ENCODE data around the gene SPAG8.

The SPAG8 gene, protein sequence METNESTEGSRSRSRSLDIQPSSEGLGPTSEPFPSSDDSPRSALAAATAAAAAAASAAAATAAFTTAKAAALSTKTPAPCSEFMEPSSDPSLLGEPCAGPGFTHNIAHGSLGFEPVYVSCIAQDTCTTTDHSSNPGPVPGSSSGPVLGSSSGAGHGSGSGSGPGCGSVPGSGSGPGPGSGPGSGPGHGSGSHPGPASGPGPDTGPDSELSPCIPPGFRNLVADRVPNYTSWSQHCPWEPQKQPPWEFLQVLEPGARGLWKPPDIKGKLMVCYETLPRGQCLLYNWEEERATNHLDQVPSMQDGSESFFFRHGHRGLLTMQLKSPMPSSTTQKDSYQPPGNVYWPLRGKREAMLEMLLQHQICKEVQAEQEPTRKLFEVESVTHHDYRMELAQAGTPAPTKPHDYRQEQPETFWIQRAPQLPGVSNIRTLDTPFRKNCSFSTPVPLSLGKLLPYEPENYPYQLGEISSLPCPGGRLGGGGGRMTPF

DNA sequence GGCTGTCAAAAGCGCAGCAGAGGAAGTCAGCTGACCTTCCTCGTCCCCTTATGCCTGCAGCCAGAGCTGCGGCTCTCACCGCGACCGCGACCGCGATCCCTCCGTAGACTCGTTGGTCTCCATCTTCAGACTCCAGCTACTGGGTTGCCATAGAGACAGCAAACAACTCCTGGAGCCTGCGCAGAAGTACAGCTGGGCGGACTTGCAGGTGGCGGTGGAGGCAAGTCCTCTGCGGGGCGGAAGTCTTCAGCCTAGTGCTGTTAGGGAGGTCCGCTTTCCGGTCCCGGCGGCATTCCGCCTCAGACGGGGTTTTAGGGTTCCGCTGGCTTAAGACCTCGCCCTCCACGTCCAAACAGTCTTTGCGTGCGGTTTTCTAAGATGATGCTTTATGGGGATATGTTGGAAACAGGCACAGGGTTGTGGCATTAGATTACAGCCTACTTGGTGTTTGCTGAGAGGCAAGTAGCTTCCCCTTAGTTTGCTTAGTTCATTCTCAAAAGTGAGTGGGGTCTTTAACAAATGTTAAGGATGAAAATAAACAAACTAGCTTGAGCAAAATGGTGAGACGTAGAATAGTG is at the start of gene SPAG8:
Gene SPAG8 (minus strand): TSS at position 238 of the 578 bp plus-strand sequence. CDS start 115 bp downstream, at position 123.
- Histone ChIP-seq H3K36me3 (ENCODE audit: control insufficient read depth, insufficient read depth, low read length) (no peaks in the 10 kb centered on the region), H3K4me1 (ENCODE audit: control insufficient read depth, insufficient read depth, low read length) (peaks cover 26% of the 10 kb centered on the region), H3K27me3 (ENCODE audit: control insufficient read depth, insufficient read depth, low read length) (no peaks in the 10 kb centered on the region), H3K4me3 (ENCODE audit: low read length) (peak within 1 kb of the TSS; percentile 32), H3K9ac (ENCODE audit: low read length) (peak within 1 kb of the TSS; percentile 53), H3K9me3 (ENCODE audit: control insufficient read depth, low read length) (no peaks in the 10 kb centered on the region)

DNA sequence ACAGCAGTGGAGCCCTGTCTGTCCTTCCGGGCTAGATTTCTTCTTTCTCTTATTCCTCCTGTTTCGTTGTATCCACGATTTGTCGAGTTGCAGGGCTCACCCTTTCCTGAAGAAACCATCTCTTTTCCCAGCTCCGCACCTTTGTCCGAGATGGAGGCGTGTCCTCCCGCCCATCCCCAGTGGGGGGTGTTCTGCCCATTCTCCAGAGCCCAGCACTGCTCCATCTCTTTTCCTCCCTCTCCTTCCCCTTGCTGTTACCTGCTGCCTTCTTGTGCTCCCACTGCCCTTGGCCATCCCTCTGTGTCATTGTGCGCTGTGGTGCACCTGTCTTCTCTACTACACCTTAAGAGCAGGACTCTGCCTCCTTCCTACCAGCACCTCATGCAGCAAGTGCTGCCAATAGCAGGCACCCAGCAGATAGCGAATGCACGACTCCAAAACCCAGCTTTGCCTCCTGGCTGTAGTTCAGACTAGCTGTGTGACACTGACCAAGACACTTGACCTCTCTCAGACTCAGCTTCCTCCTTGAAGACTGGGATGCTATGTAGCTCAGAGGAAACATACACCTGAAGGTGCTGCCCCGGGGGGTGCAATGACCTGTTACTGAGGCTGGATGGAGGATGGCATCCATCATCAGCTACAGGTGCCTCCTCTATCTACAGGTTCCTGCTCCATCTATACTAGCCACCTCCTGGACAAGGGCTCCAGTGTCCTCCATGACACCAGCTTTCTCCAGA is 49.3 kb upstream of the SPAG8 start:
- Histone ChIP-seq H3K27me3 (ENCODE audit: control insufficient read depth, insufficient read depth, low read length) (peaks cover 16% of the 10 kb centered on the region), H3K4me1 (ENCODE audit: control insufficient read depth, insufficient read depth, low read length) (no peaks in the 10 kb centered on the region), H3K9me3 (ENCODE audit: control insufficient read depth, low read length) (no peaks in the 10 kb centered on the region)

DNA sequence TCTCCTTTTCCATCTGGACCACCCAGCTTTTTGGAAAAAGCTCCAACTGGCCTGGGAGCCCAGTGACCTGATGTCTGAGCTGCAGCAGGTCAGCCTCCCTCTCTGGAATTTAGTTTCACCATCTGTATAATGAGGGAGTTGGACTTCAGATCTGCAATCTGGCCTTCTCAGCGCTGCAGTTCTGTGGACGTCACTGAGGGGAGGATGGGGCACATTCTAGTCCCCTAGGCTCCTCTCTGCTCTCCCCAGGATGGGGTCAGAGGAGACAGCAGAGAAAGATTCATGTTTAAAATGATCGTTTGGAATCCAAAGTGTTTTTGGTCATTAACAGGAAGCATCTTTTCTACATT is 47.9 kb upstream of the SPAG8 start:
- H3K9me3 ChIP-seq (ENCODE audit: control insufficient read depth, low read length), result no peaks in the 10 kb centered on the region
- H3K27me3 ChIP-seq (ENCODE audit: control insufficient read depth, insufficient read depth, low read length), result peaks cover 16% of the 10 kb centered on the region
- no peaks in the 10 kb centered on the region for H3K36me3 ChIP-seq (ENCODE audit: control insufficient read depth, insufficient read depth, low read length)
- H3K4me3 ChIP-seq (ENCODE audit: low read length), result no peak overlapping the region
- no peaks in the 10 kb centered on the region for H3K4me1 ChIP-seq (ENCODE audit: control insufficient read depth, insufficient read depth, low read length)
- H3K9ac ChIP-seq (ENCODE audit: low read length), result no peak overlapping the region

More for the DNA sequence above, 49.3 kb upstream of the SPAG8 start:
- no peak overlapping the region for H3K4me3 ChIP-seq (ENCODE audit: low read length)
- H3K9ac ChIP-seq (ENCODE audit: low read length), result no peak overlapping the region
- H3K36me3 ChIP-seq (ENCODE audit: control insufficient read depth, insufficient read depth, low read length), result no peaks in the 10 kb centered on the region

DNA sequence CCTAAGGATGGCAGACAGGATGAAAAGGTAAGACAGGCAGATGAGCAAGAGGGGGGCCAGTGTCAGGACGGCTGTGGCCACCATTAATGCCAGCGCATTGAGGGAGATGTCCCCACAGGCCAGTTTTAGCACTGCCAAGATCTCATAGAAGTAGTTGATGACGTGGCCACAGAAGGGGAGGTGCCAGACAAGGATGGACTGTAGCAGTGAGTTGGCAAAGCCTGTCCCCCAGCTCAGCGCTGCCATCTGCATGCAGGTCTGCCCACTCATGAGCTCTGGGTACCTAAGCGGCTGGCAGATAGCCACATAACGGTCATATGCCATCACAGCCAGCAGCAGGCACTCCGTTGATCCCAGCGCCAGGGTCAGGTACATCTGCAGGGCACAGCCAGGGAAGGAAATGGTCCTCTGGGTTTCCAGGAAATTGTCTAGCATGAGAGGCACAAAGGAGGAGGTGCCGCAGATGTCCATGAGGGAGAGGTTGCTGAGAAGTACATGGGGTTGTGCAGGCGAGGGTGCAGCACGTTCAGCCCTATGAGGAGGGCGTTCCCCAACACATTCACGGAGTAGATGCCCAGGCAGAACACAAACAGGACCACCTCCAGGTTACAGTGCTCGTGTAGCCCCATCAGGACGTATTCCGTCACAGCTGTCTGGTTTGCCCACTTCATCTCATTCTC is 47.4 kb upstream of the SPAG8 start:
- H3K9me3 ChIP-seq (ENCODE audit: control insufficient read depth, low read length), result no peaks in the 10 kb centered on the region
- no peaks in the 10 kb centered on the region for H3K36me3 ChIP-seq (ENCODE audit: control insufficient read depth, insufficient read depth, low read length)
- H3K4me3 ChIP-seq (ENCODE audit: low read length), result no peak overlapping the region
- H3K9ac ChIP-seq (ENCODE audit: low read length), result no peak overlapping the region
- peaks cover 16% of the 10 kb centered on the region for H3K27me3 ChIP-seq (ENCODE audit: control insufficient read depth, insufficient read depth, low read length)
- no peaks in the 10 kb centered on the region for H3K4me1 ChIP-seq (ENCODE audit: control insufficient read depth, insufficient read depth, low read length)

DNA sequence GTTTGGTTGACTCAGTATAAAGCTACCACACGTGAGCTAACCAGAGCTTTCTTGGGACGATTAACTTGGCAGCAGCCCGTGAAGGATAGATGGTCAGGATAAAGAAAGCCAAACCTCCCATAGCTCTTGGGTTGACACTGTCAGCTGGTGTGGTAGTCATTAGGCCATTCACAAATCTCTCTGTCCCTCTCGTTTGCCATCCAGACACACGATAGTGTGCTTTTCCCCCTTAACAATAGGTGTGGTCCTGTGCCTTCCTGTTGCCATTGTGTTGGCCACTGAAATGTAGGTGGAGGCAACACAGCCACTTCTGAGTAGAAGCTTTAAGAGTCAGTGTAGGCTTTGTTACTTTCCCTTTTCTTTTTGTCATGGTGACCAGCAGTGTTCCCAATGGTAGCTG is 46.4 kb upstream of the SPAG8 start:
- Histone ChIP-seq H3K9ac (ENCODE audit: low read length) (no peak overlapping the region), H3K4me3 (ENCODE audit: low read length) (no peak overlapping the region), H3K27me3 (ENCODE audit: control insufficient read depth, insufficient read depth, low read length) (peaks cover 16% of the 10 kb centered on the region), H3K36me3 (ENCODE audit: control insufficient read depth, insufficient read depth, low read length) (no peaks in the 10 kb centered on the region), H3K4me1 (ENCODE audit: control insufficient read depth, insufficient read depth, low read length) (no peaks in the 10 kb centered on the region), H3K9me3 (ENCODE audit: control insufficient read depth, low read length) (no peaks in the 10 kb centered on the region)

DNA sequence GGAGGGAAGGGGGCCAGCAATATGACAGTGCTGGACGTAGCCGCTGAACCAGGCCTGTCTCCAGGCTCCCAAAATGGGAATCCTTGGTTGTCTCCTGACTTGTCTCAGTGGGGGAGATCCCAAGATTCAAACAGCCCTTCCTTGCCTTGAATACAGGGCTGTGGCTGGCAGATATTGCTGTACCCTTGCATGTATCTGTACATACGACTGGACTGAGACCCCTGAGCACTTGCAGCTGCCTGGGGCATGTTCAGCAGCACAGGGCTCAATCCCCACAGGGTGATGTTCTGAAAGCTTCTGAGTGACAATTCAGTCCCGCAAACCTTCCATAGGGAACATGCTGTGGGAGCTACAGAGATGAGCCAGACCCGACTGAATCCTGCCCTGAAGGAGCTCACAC is 44.8 kb upstream of the SPAG8 start:
- Histone ChIP-seq H3K4me1 (ENCODE audit: control insufficient read depth, insufficient read depth, low read length) (no peaks in the 10 kb centered on the region), H3K9ac (ENCODE audit: low read length) (no peak overlapping the region), H3K9me3 (ENCODE audit: control insufficient read depth, low read length) (no peaks in the 10 kb centered on the region), H3K4me3 (ENCODE audit: low read length) (no peak overlapping the region), H3K36me3 (ENCODE audit: control insufficient read depth, insufficient read depth, low read length) (no peaks in the 10 kb centered on the region), H3K27me3 (ENCODE audit: control insufficient read depth, insufficient read depth, low read length) (peaks cover 11% of the 10 kb centered on the region)

DNA sequence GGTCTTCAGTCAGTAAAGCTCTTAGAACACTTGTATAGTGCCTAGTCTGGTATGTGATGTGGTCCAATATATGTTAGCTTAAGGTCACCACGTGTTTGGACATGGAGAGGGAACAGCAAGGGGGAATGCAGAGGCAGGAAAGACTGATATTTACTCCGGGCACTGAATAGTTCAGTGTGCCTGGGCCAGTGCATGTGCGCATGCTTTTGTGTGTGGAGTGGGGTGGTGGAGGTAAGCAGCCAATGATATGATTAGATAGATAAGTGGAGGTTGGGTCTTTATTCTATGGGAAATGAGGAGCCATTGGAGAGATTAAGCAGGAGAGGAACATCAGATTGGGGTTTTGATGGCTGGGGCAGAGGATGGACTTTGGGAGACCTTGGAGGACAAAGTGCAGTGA is 44.1 kb upstream of the SPAG8 start:
- Histone ChIP-seq H3K4me1 (ENCODE audit: control insufficient read depth, insufficient read depth, low read length) (no peaks in the 10 kb centered on the region), H3K4me3 (ENCODE audit: low read length) (no peak overlapping the region), H3K36me3 (ENCODE audit: control insufficient read depth, insufficient read depth, low read length) (no peaks in the 10 kb centered on the region), H3K27me3 (ENCODE audit: control insufficient read depth, insufficient read depth, low read length) (peaks cover 8% of the 10 kb centered on the region), H3K9ac (ENCODE audit: low read length) (no peak overlapping the region), H3K9me3 (ENCODE audit: control insufficient read depth, low read length) (no peaks in the 10 kb centered on the region)

DNA sequence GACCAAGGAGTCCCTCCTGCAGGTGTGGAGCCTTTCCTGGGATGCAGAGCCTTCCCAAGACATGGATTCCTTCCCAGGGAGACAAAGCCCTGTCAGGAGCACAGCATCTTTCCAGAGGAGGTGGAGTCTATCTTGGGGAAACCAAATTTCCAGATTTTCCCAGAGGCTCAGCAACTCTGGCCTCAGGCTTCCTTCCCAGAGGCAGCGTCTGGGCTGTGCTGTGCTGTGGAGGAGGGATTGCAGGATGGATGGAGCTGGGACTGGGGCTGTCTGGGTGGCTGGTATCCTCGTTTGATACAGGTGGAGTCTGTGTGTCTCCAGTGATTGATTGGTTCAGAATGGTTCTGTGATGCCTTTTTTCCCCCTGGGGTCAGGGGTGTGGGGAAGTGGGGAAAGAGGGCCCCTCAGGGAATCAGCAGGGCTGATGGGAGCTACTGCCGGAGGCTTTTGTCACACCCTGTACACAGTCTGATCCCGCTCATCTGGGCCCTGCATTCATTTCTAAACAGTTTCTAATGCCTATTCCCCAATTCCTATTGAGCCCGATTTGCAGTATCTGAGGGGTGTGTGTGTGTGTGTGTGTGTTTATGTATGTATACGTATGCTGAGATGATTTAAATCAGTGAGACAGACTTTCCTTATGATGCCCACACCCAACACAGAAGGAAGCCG is 42.2 kb upstream of the SPAG8 start:
- Histone ChIP-seq H3K9ac (ENCODE audit: low read length) (no peak overlapping the region), H3K36me3 (ENCODE audit: control insufficient read depth, insufficient read depth, low read length) (no peaks in the 10 kb centered on the region), H3K4me3 (ENCODE audit: low read length) (no peak overlapping the region), H3K9me3 (ENCODE audit: control insufficient read depth, low read length) (no peaks in the 10 kb centered on the region), H3K4me1 (ENCODE audit: control insufficient read depth, insufficient read depth, low read length) (no peaks in the 10 kb centered on the region), H3K27me3 (ENCODE audit: control insufficient read depth, insufficient read depth, low read length) (no peaks in the 10 kb centered on the region)

DNA sequence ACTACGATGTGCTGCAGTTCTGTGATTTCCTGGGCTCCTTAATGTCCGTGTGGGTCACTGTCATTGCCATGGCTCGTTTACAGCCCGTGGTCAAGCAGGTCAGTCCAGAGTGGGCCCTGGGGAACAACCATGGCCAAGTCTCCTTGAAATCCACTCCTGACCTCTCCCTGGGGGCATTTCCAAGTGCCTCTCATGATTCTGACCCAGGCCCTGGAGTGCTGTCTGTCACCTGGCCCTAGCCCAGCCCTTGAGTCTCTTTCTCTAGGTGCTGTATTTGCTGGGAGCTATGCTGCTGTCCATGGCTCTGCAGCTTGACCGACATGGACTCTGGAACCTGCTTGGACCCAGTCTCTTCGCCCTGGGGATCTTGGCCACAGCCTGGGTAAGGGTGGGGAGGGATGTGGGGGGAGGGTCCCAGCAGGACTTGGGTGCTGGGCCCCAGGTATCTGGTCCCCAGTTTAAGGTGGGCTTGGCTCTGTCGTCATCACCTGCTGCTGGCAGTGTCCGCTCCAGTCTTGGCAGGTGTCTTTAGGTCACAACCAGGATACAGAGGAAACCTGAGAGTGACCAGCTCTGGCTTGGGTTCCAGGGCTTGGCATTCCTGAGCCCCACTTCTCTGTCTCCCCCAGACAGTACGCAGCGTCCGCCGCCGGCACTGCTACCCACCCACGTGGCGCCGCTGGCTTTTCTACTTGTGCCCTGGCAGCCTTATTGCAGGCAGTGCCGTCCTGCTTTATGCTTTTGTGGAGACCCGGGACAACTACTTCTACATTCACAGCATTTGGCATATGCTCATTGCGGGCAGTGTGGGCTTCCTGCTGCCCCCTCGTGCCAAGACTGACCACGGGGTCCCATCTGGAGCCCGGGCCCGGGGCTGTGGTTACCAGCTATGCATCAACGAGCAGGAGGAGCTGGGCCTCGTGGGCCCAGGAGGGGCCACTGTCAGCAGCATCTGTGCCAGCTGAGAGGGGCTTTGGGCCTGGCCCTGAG is 41.1 kb upstream of the SPAG8 start:
- no peak overlapping the region for H3K9ac ChIP-seq (ENCODE audit: low read length)
- no peaks in the 10 kb centered on the region for H3K9me3 ChIP-seq (ENCODE audit: control insufficient read depth, low read length)
- H3K36me3 ChIP-seq (ENCODE audit: control insufficient read depth, insufficient read depth, low read length), result peaks cover under 1% of the 10 kb centered on the region
- H3K27me3 ChIP-seq (ENCODE audit: control insufficient read depth, insufficient read depth, low read length), result no peaks in the 10 kb centered on the region
- no peaks in the 10 kb centered on the region for H3K4me1 ChIP-seq (ENCODE audit: control insufficient read depth, insufficient read depth, low read length)
- H3K4me3 ChIP-seq (ENCODE audit: low read length), result no peak overlapping the region

DNA sequence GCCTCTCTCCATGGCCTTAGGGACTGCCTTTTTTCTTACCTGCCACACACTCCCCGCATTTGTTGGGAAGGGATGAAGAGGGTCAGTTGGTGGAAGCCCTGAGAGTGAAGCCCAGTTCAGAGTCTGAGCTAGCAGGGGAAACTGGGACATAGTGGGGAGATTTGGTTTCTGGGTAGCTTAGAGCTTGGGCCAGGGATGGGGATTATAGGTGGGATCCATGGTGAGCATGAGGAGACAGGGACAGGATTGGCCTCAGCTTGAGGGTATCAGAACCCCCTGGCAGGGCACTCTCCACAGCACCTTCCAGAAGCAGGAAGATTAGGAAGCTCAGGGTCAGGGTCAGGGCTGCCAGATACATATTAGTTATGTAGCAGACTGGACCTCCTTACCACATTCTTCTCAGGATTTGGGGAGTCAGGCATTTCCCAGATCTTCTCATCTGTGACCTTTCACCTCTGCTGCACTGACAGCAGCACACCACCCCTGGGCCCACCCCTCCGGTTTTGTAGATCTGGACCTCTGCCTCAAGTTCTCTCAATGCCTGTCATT is 40.3 kb upstream of the SPAG8 start:
- peaks cover 4% of the 10 kb centered on the region for H3K36me3 ChIP-seq (ENCODE audit: control insufficient read depth, insufficient read depth, low read length)
- no peaks in the 10 kb centered on the region for H3K27me3 ChIP-seq (ENCODE audit: control insufficient read depth, insufficient read depth, low read length)
- no peaks in the 10 kb centered on the region for H3K4me1 ChIP-seq (ENCODE audit: control insufficient read depth, insufficient read depth, low read length)
- no peak overlapping the region for H3K4me3 ChIP-seq (ENCODE audit: low read length)
- H3K9ac ChIP-seq (ENCODE audit: low read length), result no peak overlapping the region
- H3K9me3 ChIP-seq (ENCODE audit: control insufficient read depth, low read length), result no peaks in the 10 kb centered on the region
